HG03558 (cell line): ENCODE measurements around the gene BOLA1.
"Not testable (repeated sequence)": the region's sequence is repeated elsewhere in the genome, so short reads cannot be mapped to it uniquely, and the experiment has no call there.

Source experiments
- ATAC-seq: cut with Tn5 transposase; IDR thresholded peaks from one replicate; pipeline ENCODE4 v1.9.1; 2021; ENCODE audit warnings: moderate number of reproducible peaks; ENCODE audit not compliant: unreplicated experiment; ENCODE audit errors: extremely low read depth

BOLA1 gene

GRCh38 chr1:149899460-149900284 lies at the start of gene BOLA1:
Gene BOLA1, plus strand, starts transcription at chr1:149899568. Its CDS starts 492 bp downstream, at chr1:149900060.
- ATAC-seq = peak; percentile 86

GRCh38 chr1:149849947-149850360 lies 49.4 kb upstream of the BOLA1 start:
- no peak for ATAC-seq

GRCh38 chr1:149850732-149851345 lies 48.5 kb upstream of the BOLA1 start:
- ATAC-seq = peak; percentile 47

- ATAC-seq = not testable (repeated sequence)
Observed at GRCh38 chr1:149851585-149852213, 47.7 kb upstream of the BOLA1 start.

GRCh38 chr1:149852263-149852662 lies 47.1 kb upstream of the BOLA1 start:
- ATAC-seq = peak; percentile 18

- ATAC-seq = not testable (repeated sequence)
Observed at GRCh38 chr1:149860271-149860670, 39.1 kb upstream of the BOLA1 start.

- ATAC-seq = peak; percentile 50
Observed at GRCh38 chr1:149860684-149861496, 38.5 kb upstream of the BOLA1 start.

GRCh38 chr1:149861497-149862054 lies 37.8 kb upstream of the BOLA1 start:
- not testable (repeated sequence) for ATAC-seq

- ATAC-seq = not testable (repeated sequence)
Observed at GRCh38 chr1:149866887-149867286, 32.5 kb upstream of the BOLA1 start.

GRCh38 chr1:149873060-149873459 lies 26.3 kb upstream of the BOLA1 start:
- not testable (repeated sequence) for ATAC-seq

GRCh38 chr1:149877211-149877946 lies 22.0 kb upstream of the BOLA1 start:
- ATAC-seq = no peak

- no peak for ATAC-seq
Observed at GRCh38 chr1:149879556-149879955, 19.8 kb upstream of the BOLA1 start.

GRCh38 chr1:149881876-149882275 lies 17.5 kb upstream of the BOLA1 start:
- no peak for ATAC-seq

- no peak for ATAC-seq
Observed at GRCh38 chr1:149883598-149884247, 15.6 kb upstream of the BOLA1 start.

GRCh38 chr1:149884433-149885338 lies 14.7 kb upstream of the BOLA1 start:
- no peak for ATAC-seq

- ATAC-seq = no peak
Observed at GRCh38 chr1:149885339-149886120, 13.8 kb upstream of the BOLA1 start.

GRCh38 chr1:149886121-149886395 lies 13.3 kb upstream of the BOLA1 start:
- ATAC-seq = not testable (repeated sequence)
